ENCODE measurements around the gene ST6GALNAC4. TPM values are rescaled to one million over a fixed set of nuclear protein-coding genes. Genes with fewer than 3 reads are reported as not detected.
"Not testable (repeated sequence)": the region's sequence is repeated elsewhere in the genome, so short reads cannot be mapped to it uniquely, and the experiment has no call there.

Gene ST6GALNAC4
- polyA plus RNA-seq, 1 donor = 48.9 TPM

- not testable (repeated sequence) for DNase-seq (ENCODE audit: low read depth)
Measured at GRCh38 chr9:127870153-127870491, 46.7 kb downstream of the ST6GALNAC4 start.

- peak; percentile 41 for DNase-seq (ENCODE audit: low read depth)
Measured at GRCh38 chr9:127869310-127870152, 47.3 kb downstream of the ST6GALNAC4 start.

- DNase-seq (ENCODE audit: low read depth) = no peak
Measured at GRCh38 chr9:127868278-127868902, 48.5 kb downstream of the ST6GALNAC4 start.

GRCh38 chr9:127867356-127868277 lies 49.2 kb downstream of the ST6GALNAC4 start:
- DNase-seq (ENCODE audit: low read depth) = no peak

- DNase-seq (ENCODE audit: low read depth) = no peak
Measured at GRCh38 chr9:127866535-127866934, 50.3 kb downstream of the ST6GALNAC4 start.

GRCh38 chr9:127865645-127866464 lies 51.0 kb downstream of the ST6GALNAC4 start:
- no peak for DNase-seq (ENCODE audit: low read depth)

GRCh38 chr9:127863191-127863621 lies 53.6 kb downstream of the ST6GALNAC4 start:
- no peak for DNase-seq (ENCODE audit: low read depth)

GRCh38 chr9:127862075-127863011 lies 54.5 kb downstream of the ST6GALNAC4 start:
- no peak for DNase-seq (ENCODE audit: low read depth)

GRCh38 chr9:127860779-127861178 lies 56.1 kb downstream of the ST6GALNAC4 start:
- no peak for DNase-seq (ENCODE audit: low read depth)

GRCh38 chr9:127860260-127860659 lies 56.6 kb downstream of the ST6GALNAC4 start:
- no peak for DNase-seq (ENCODE audit: low read depth)

- no peak for DNase-seq (ENCODE audit: low read depth)
Measured at GRCh38 chr9:127858041-127858512, 58.8 kb downstream of the ST6GALNAC4 start.

Other genes with a start within 250 kb of the ST6GALNAC4 start
- 1.4 TPM for gene CFAP157, start 210.1 kb downstream of the ST6GALNAC4 start, polyA plus RNA-seq (ENCODE audit: insufficient read length)
- gene PTRH1, start 201.4 kb downstream of the ST6GALNAC4 start, polyA plus RNA-seq (ENCODE audit: insufficient read length) = 6.4 TPM
- 0.03 TPM for gene TTC16, start 201.0 kb downstream of the ST6GALNAC4 start, polyA plus RNA-seq (ENCODE audit: insufficient read length)
- 8.1 TPM for gene TOR2A, start 181.7 kb downstream of the ST6GALNAC4 start, polyA plus RNA-seq (ENCODE audit: insufficient read length)
- gene SH2D3C, start 138.4 kb downstream of the ST6GALNAC4 start, polyA plus RNA-seq (ENCODE audit: insufficient read length) = 16.5 TPM
- 48.2 TPM for gene CDK9, start 131.0 kb downstream of the ST6GALNAC4 start, polyA plus RNA-seq (ENCODE audit: insufficient read length)
- 39.5 TPM for gene FPGS, start 114.2 kb downstream of the ST6GALNAC4 start, polyA plus RNA-seq (ENCODE audit: insufficient read length)
- gene ENG, start 62.4 kb downstream of the ST6GALNAC4 start, polyA plus RNA-seq (ENCODE audit: insufficient read length) = 43.4 TPM
- gene AK1, start 39.4 kb downstream of the ST6GALNAC4 start, polyA plus RNA-seq (ENCODE audit: insufficient read length) = 1,272 TPM
- 53.3 TPM for gene ST6GALNAC6, start 17.4 kb downstream of the ST6GALNAC4 start, polyA plus RNA-seq (ENCODE audit: insufficient read length)
- 5.3 TPM for gene PIP5KL1, start 13.7 kb upstream of the ST6GALNAC4 start, polyA plus RNA-seq (ENCODE audit: insufficient read length)
- 19.8 TPM for gene DPM2, start 20.8 kb upstream of the ST6GALNAC4 start, polyA plus RNA-seq (ENCODE audit: insufficient read length)
- 19.2 TPM for gene EEIG1, start 63.9 kb upstream of the ST6GALNAC4 start, polyA plus RNA-seq (ENCODE audit: insufficient read length)
- gene NAIF1, start 150.3 kb upstream of the ST6GALNAC4 start, polyA plus RNA-seq (ENCODE audit: insufficient read length) = 7.4 TPM
- gene SLC25A25, start 151.2 kb upstream of the ST6GALNAC4 start, polyA plus RNA-seq (ENCODE audit: insufficient read length) = 10.8 TPM
- 44.1 TPM for gene PTGES2, start 210.7 kb upstream of the ST6GALNAC4 start, polyA plus RNA-seq (ENCODE audit: insufficient read length)
- gene LCN2, start 232.4 kb upstream of the ST6GALNAC4 start, polyA plus RNA-seq (ENCODE audit: insufficient read length) = 1.1 TPM
- 28.3 TPM for gene BBLN, start 243.2 kb upstream of the ST6GALNAC4 start, polyA plus RNA-seq (ENCODE audit: insufficient read length)